ENCODE results near the gene ST6GAL1.
"Not testable (repeated sequence)": the region's sequence is repeated elsewhere in the genome, so short reads cannot be mapped to it uniquely, and the experiment has no call there.

ST6GAL1 gene

GRCh38 chr3:186942168-186942567 lies 11.8 kb downstream of the ST6GAL1 start:
- Mint-ChIP-seq H3K36me3 (peaks cover 46% of the 10 kb centered on the region), H3K4me3 (no peak overlapping the region), H3K9me3 (no peaks in the 10 kb centered on the region), H3K27me3 (no peaks in the 10 kb centered on the region), H3K27ac (no peak overlapping the region), H3K4me1 (peaks cover 54% of the 10 kb centered on the region)
- ATAC-seq (ENCODE audit: low read depth) (no peak), DNase-seq (ENCODE audit: low spot score in 2 of 2) (no peak)

GRCh38 chr3:186945255-186945823 lies 15.0 kb downstream of the ST6GAL1 start:
- DNase-seq (ENCODE audit: low spot score in 2 of 2), result no peak
- H3K4me1 Mint-ChIP-seq, result peaks cover 63% of the 10 kb centered on the region
- no peak for ATAC-seq (ENCODE audit: low read depth)
- H3K36me3 Mint-ChIP-seq, result peaks cover 50% of the 10 kb centered on the region
- no peak overlapping the region for H3K4me3 Mint-ChIP-seq
- H3K27me3 Mint-ChIP-seq, result no peaks in the 10 kb centered on the region
- H3K27ac Mint-ChIP-seq, result peak overlapping the region; percentile 60
- no peaks in the 10 kb centered on the region for H3K9me3 Mint-ChIP-seq

GRCh38 chr3:186946756-186947375 lies 16.5 kb downstream of the ST6GAL1 start:
- peak overlapping the region; percentile 87 for H3K27ac Mint-ChIP-seq
- DNase-seq (ENCODE audit: low spot score in 2 of 2) (no peak), ATAC-seq (ENCODE audit: low read depth) (peak; percentile 56)
- H3K9me3 Mint-ChIP-seq, result no peaks in the 10 kb centered on the region
- H3K4me3 Mint-ChIP-seq, result peak overlapping the region; percentile 41
- peaks cover 58% of the 10 kb centered on the region for H3K4me1 Mint-ChIP-seq
- H3K36me3 Mint-ChIP-seq, result peaks cover 48% of the 10 kb centered on the region
- no peaks in the 10 kb centered on the region for H3K27me3 Mint-ChIP-seq

- Mint-ChIP-seq H3K27me3 (no peaks in the 10 kb centered on the region), H3K9me3 (peaks cover 3% of the 10 kb centered on the region), H3K4me3 (no peak overlapping the region), H3K4me1 (peaks cover 67% of the 10 kb centered on the region), H3K36me3 (peaks cover 48% of the 10 kb centered on the region), H3K27ac (peak overlapping the region; percentile 81)
- DNase-seq (ENCODE audit: low spot score in 2 of 2) (no peak), ATAC-seq (ENCODE audit: low read depth) (no peak)
Observed at GRCh38 chr3:186949281-186949982, 19.1 kb downstream of the ST6GAL1 start.

GRCh38 chr3:186950402-186951093 lies 20.2 kb downstream of the ST6GAL1 start:
- peaks cover 69% of the 10 kb centered on the region for H3K4me1 Mint-ChIP-seq
- no peak overlapping the region for H3K4me3 Mint-ChIP-seq
- peaks cover 3% of the 10 kb centered on the region for H3K9me3 Mint-ChIP-seq
- DNase-seq (ENCODE audit: low spot score in 2 of 2) (no peak), ATAC-seq (ENCODE audit: low read depth) (no peak)
- H3K27ac Mint-ChIP-seq, result peak overlapping the region; percentile 81
- no peaks in the 10 kb centered on the region for H3K27me3 Mint-ChIP-seq
- peaks cover 43% of the 10 kb centered on the region for H3K36me3 Mint-ChIP-seq

GRCh38 chr3:186951640-186952552 lies 21.6 kb downstream of the ST6GAL1 start:
- ATAC-seq (ENCODE audit: low read depth) (no peak), DNase-seq (ENCODE audit: low spot score in 2 of 2) (no peak)
- Mint-ChIP-seq H3K27ac (peak overlapping the region; percentile 76), H3K36me3 (peaks cover 48% of the 10 kb centered on the region), H3K4me3 (no peak overlapping the region), H3K27me3 (no peaks in the 10 kb centered on the region), H3K9me3 (peaks cover 3% of the 10 kb centered on the region), H3K4me1 (peaks cover 74% of the 10 kb centered on the region)

- H3K9me3 Mint-ChIP-seq, result peaks cover 3% of the 10 kb centered on the region
- DNase-seq (ENCODE audit: low spot score in 2 of 2), result no peak
- peaks cover 71% of the 10 kb centered on the region for H3K4me1 Mint-ChIP-seq
- no peaks in the 10 kb centered on the region for H3K27me3 Mint-ChIP-seq
- ATAC-seq (ENCODE audit: low read depth), result peak; percentile 42
- H3K36me3 Mint-ChIP-seq, result peaks cover 49% of the 10 kb centered on the region
- H3K27ac Mint-ChIP-seq, result peak overlapping the region; percentile 76
- peak overlapping the region; percentile 42 for H3K4me3 Mint-ChIP-seq
Observed at GRCh38 chr3:186953011-186953487, 22.7 kb downstream of the ST6GAL1 start.

GRCh38 chr3:186953992-186954699 lies 23.8 kb downstream of the ST6GAL1 start:
- Mint-ChIP-seq H3K27ac (peak overlapping the region; percentile 76), H3K36me3 (peaks cover 43% of the 10 kb centered on the region), H3K4me1 (peaks cover 67% of the 10 kb centered on the region)
- H3K4me3 Mint-ChIP-seq; H3K9me3 Mint-ChIP-seq; H3K27me3 Mint-ChIP-seq; DNase-seq (ENCODE audit: low spot score in 2 of 2): not testable (repeated sequence)
- ATAC-seq (ENCODE audit: low read depth), result peak; percentile 59

GRCh38 chr3:186955898-186956696 lies 25.8 kb downstream of the ST6GAL1 start:
- Mint-ChIP-seq H3K27me3 (no peaks in the 10 kb centered on the region), H3K4me3 (no peak overlapping the region), H3K9me3 (peaks cover 3% of the 10 kb centered on the region), H3K36me3 (peaks cover 41% of the 10 kb centered on the region), H3K4me1 (peaks cover 67% of the 10 kb centered on the region), H3K27ac (peak overlapping the region; percentile 76)
- ATAC-seq (ENCODE audit: low read depth), result no peak
- no peak for DNase-seq (ENCODE audit: low spot score in 2 of 2)

GRCh38 chr3:186959029-186959624 lies 28.8 kb downstream of the ST6GAL1 start:
- H3K4me1 Mint-ChIP-seq, result peaks cover 55% of the 10 kb centered on the region
- H3K27ac Mint-ChIP-seq, result peak overlapping the region; percentile 83
- H3K27me3 Mint-ChIP-seq, result no peaks in the 10 kb centered on the region
- ATAC-seq (ENCODE audit: low read depth), result peak; percentile 84
- DNase-seq (ENCODE audit: low spot score in 2 of 2), result peak; percentile 19 to 46
- no peaks in the 10 kb centered on the region for H3K9me3 Mint-ChIP-seq
- peaks cover 27% of the 10 kb centered on the region for H3K36me3 Mint-ChIP-seq
- peak overlapping the region; percentile 63 for H3K4me3 Mint-ChIP-seq

- no peaks in the 10 kb centered on the region for H3K9me3 Mint-ChIP-seq
- H3K4me1 Mint-ChIP-seq, result peaks cover 47% of the 10 kb centered on the region
- H3K36me3 Mint-ChIP-seq, result peaks cover 22% of the 10 kb centered on the region
- H3K27ac Mint-ChIP-seq, result peak overlapping the region; percentile 83
- DNase-seq (ENCODE audit: low spot score in 2 of 2) (no peak), ATAC-seq (ENCODE audit: low read depth) (peak; percentile 23)
- no peaks in the 10 kb centered on the region for H3K27me3 Mint-ChIP-seq
- peak overlapping the region; percentile 17 for H3K4me3 Mint-ChIP-seq
Observed at GRCh38 chr3:186960347-186960746, 30.0 kb downstream of the ST6GAL1 start.

- H3K36me3 Mint-ChIP-seq, result peaks cover 9% of the 10 kb centered on the region
- H3K4me3 Mint-ChIP-seq, result no peak overlapping the region
- DNase-seq (ENCODE audit: low spot score in 2 of 2), result no peak
- ATAC-seq (ENCODE audit: low read depth), result no peak
- H3K27ac Mint-ChIP-seq, result peak overlapping the region; percentile 54
- H3K4me1 Mint-ChIP-seq, result peaks cover 40% of the 10 kb centered on the region
- H3K9me3 Mint-ChIP-seq, result no peaks in the 10 kb centered on the region
- H3K27me3 Mint-ChIP-seq, result no peaks in the 10 kb centered on the region
Observed at GRCh38 chr3:186962445-186962844, 32.1 kb downstream of the ST6GAL1 start.

All from memory B cell (primary cell).